Osteoblast (primary cell): ENCODE results near the gene ALOX12B. TPM values are rescaled to one million over a fixed set of nuclear protein-coding genes. Genes with fewer than 3 reads are reported as not detected.
"Not testable (repeated sequence)": the region's sequence is repeated elsewhere in the genome, so short reads cannot be mapped to it uniquely, and the experiment has no call there.

Experiments
- DNase-seq: peaks from one replicate; pipeline ENCODE4 v3.0.0; 2011; ENCODE audit warnings: low spot score, mixed read lengths; ENCODE audit not compliant: insufficient read length; ENCODE audit errors: missing footprints
- H2AFZ ChIP-seq: 2 replicates; pipeline ENCODE4 v1.6.0; 2011; ENCODE audit warnings: mild to moderate bottlenecking, low read length
- H3K27ac ChIP-seq: 2 replicates; pipeline ENCODE4 v1.5.1; 2011; ENCODE audit warnings: mild to moderate bottlenecking, low read depth, low read length, moderate library complexity
- H3K27me3 ChIP-seq: 2 replicates; pipeline ENCODE4 v1.6.0; 2012; ENCODE audit warnings: mild to moderate bottlenecking, control low read depth, inconsistent platforms, low read length, moderate library complexity; ENCODE audit not compliant: insufficient read depth
- H3K36me3 ChIP-seq: 2 replicates; pipeline ENCODE4 v1.5.1; 2011; ENCODE audit warnings: mild to moderate bottlenecking, low read length, control low read depth, moderate library complexity; ENCODE audit not compliant: insufficient read depth
- H3K4me1 ChIP-seq: 2 replicates; pipeline ENCODE4 v1.5.1; 2011; ENCODE audit warnings: mild to moderate bottlenecking, low read length, control low read depth, moderate library complexity; ENCODE audit not compliant: insufficient read depth
- H3K4me2 ChIP-seq: 2 replicates; pipeline ENCODE4 v1.6.0; 2011; ENCODE audit warnings: mild to moderate bottlenecking, low read length; ENCODE audit not compliant: insufficient read depth
- H3K4me3 ChIP-seq: fragments of 200-600 bp; sonication (generic); 3 replicates; pipeline ENCODE4 v1.5.1; 2012; ENCODE audit warnings: mild to moderate bottlenecking, low read length, inconsistent platforms; ENCODE audit not compliant: insufficient read depth
- H3K79me2 ChIP-seq: 2 replicates; pipeline ENCODE4 v1.6.0; 2012; ENCODE audit warnings: mild to moderate bottlenecking, low read length, control low read depth, inconsistent platforms; ENCODE audit not compliant: insufficient read depth
- H3K9me3 ChIP-seq: 2 replicates; pipeline ENCODE4 v1.5.1; 2011; ENCODE audit warnings: low read depth, low read length, control low read depth
- H4K20me1 ChIP-seq: 2 replicates; pipeline ENCODE4 v1.6.0; 2012; ENCODE audit warnings: mild to moderate bottlenecking, low read length, control low read depth; ENCODE audit not compliant: insufficient read depth
- CTCF ChIP-seq: IDR thresholded peaks from 2 replicates; pipeline ENCODE4 v1.5.1; 2011; ENCODE audit warnings: mild to moderate bottlenecking, low read depth, low read length, moderate library complexity; ENCODE audit errors: extremely low read depth
- total RNA-seq: library from RNA; depleted of rRNA; stranded (reverse); fragments of >200 nt; gene quantifications from 2 replicates; pipeline ENCODE4 v1.2.3, GENCODE V29; 2012

ALOX12B gene
- total RNA-seq, 1 donor, result not detected

- Histone ChIP-seq H3K27ac (no peak overlapping the region), H3K4me3 (peak overlapping the region; percentile 61), H3K36me3 (no peaks in the 10 kb centered on the region), H3K27me3 (peaks cover 57% of the 10 kb centered on the region), H3K4me2 (peak overlapping the region; percentile 87), H2AFZ (peak overlapping the region; percentile 91), H3K4me1 (peaks cover 2% of the 10 kb centered on the region), H3K79me2 (no peaks in the 10 kb centered on the region), H3K9me3 (no peaks in the 10 kb centered on the region), H4K20me1 (no peaks in the 10 kb centered on the region)
- TF ChIP-seq CTCF, result peak; percentile 71
- DNase-seq, result peak; percentile 98
These were observed 8.0 kb downstream of the ALOX12B start for GRCh38 chr17:8079291-8080207.

- H3K4me2 ChIP-seq, H4K20me1 ChIP-seq, H3K4me1 ChIP-seq, H2AFZ ChIP-seq, DNase-seq, H3K4me3 ChIP-seq, H3K27ac ChIP-seq, H3K79me2 ChIP-seq, H3K9me3 ChIP-seq, H3K36me3 ChIP-seq: not testable (repeated sequence)
- peaks cover 65% of the 10 kb centered on the region for H3K27me3 ChIP-seq
These were observed 9.6 kb downstream of the ALOX12B start for GRCh38 chr17:8077939-8078338.

- H3K4me2 ChIP-seq, result no peak overlapping the region
- no peak overlapping the region for H2AFZ ChIP-seq
- TF ChIP-seq CTCF, result no peak
- no peak overlapping the region for H3K4me3 ChIP-seq
- peaks cover 2% of the 10 kb centered on the region for H3K4me1 ChIP-seq
- no peaks in the 10 kb centered on the region for H3K79me2 ChIP-seq
- no peaks in the 10 kb centered on the region for H3K9me3 ChIP-seq
- H3K36me3 ChIP-seq, result no peaks in the 10 kb centered on the region
- no peak for DNase-seq
- peaks cover 71% of the 10 kb centered on the region for H3K27me3 ChIP-seq
- no peak overlapping the region for H3K27ac ChIP-seq
- no peaks in the 10 kb centered on the region for H4K20me1 ChIP-seq
These were observed 10.8 kb downstream of the ALOX12B start for GRCh38 chr17:8076502-8077266.

- Histone ChIP-seq H3K36me3 (no peaks in the 10 kb centered on the region), H3K27ac (no peak overlapping the region), H3K4me2 (no peak overlapping the region), H4K20me1 (no peaks in the 10 kb centered on the region), H3K9me3 (no peaks in the 10 kb centered on the region), H3K27me3 (peaks cover 75% of the 10 kb centered on the region), H3K79me2 (no peaks in the 10 kb centered on the region), H3K4me1 (peaks cover 2% of the 10 kb centered on the region), H3K4me3 (no peak overlapping the region), H2AFZ (no peak overlapping the region)
- DNase-seq, result peak; percentile 65
- no peak for TF ChIP-seq CTCF
These were observed 11.8 kb downstream of the ALOX12B start for GRCh38 chr17:8075574-8076342.
